K562 (cell line): ENCODE data around the gene ANAPC2. TPM values are rescaled to one million over a fixed set of nuclear protein-coding genes. Genes with fewer than 3 reads are reported as not detected.

Experiments
- ATAC-seq: fragments of 200-7000 bp; cut with Tn5 transposase; 3 replicates; pipeline ENCODE4 v1.9.1; 2020; ENCODE audit warnings: moderate library complexity
- BruUV-seq: library from RNA; stranded (reverse); fragments of 400-500 nt; replicated peaks from 2 replicates; lab custom pipeline; 2021; lab: Mats Ljungman, UMichigan
- CTCF ChIA-PET: fragments of 300-600 bp; formaldehyde crosslinking; extraction: SDS; loops from one replicate; lab custom pipeline; 2021; ENCODE audit warnings: low intra/inter-chr PET ratio; lab: Yijun Ruan, JAX
- POLR2A ChIA-PET: fragments of 300-600, 350-650 bp; sonication (Branson Sonifier 250); formaldehyde crosslinking; extraction: SDS; loops from one replicate; lab custom pipeline; 2021; ENCODE audit warnings: antibody characterized with exemption, inconsistent platforms; lab: Yijun Ruan, JAX
- DNase-seq, 4 experiments: peaks; one replicate each; pipeline versions ENCODE4 v3.0.0 to v3.0.0-alpha.2; 2011 to 2018; ENCODE audit warnings: low spot score in 3 of 4, mixed read lengths in 3 of 4; ENCODE audit errors: extremely low read depth in 1 of 4
- FAIRE-seq: peaks from 2 replicates; lab custom pipeline; 2011; peaks lifted over from hg19 to GRCh38; lab: Jason Lieb, UNC
- H2AFZ ChIP-seq: 2 replicates; pipeline ENCODE4 v1.6.0; 2011; ENCODE audit warnings: low read depth, low read length, control low read depth, inconsistent platforms
- H3K27ac ChIP-seq: fragments of 200-600 bp; 3 replicates; pipeline ENCODE4 v1.8.0; 2011; ENCODE audit warnings: low read depth, mild to moderate bottlenecking, control low read depth, inconsistent platforms, low read length, moderate library complexity, mixed read lengths; ENCODE audit errors: extremely low read depth
- H3K27me3 ChIP-seq, 2 experiments: fragments of 300-600 bp in 1 of 2; 2 replicates in 1 of 2; 3 replicates in 1 of 2; pipeline versions ENCODE4 v1.6.0 to v1.8.0; 2011; ENCODE audit warnings: inconsistent platforms in 2 of 2, low read length in 2 of 2, mild to moderate bottlenecking in 1 of 2, mixed read lengths in 1 of 2, moderate library complexity in 1 of 2; ENCODE audit not compliant: control insufficient read depth in 2 of 2, insufficient read depth in 2 of 2
- H3K36me3 ChIP-seq: fragments of 300-600 bp; 3 replicates; pipeline ENCODE4 v1.8.0; 2011; ENCODE audit warnings: mild to moderate bottlenecking, low read length, inconsistent platforms; ENCODE audit not compliant: control insufficient read depth, insufficient read depth
- H3K4me1 ChIP-seq, 2 experiments: fragments of 200-600 bp in 1 of 2; replicated peaks in 1 of 2; 2 replicates in 1 of 2; 3 replicates in 1 of 2; pipeline versions ENCODE4 v1.5.1 to v1.8.0; 2011; ENCODE audit warnings: inconsistent platforms in 2 of 2, low read length in 2 of 2, mild to moderate bottlenecking in 1 of 2, mixed read lengths in 1 of 2, moderate library complexity in 1 of 2; ENCODE audit not compliant: control insufficient read depth in 2 of 2, insufficient read depth in 2 of 2
- H3K4me2 ChIP-seq: 2 replicates; pipeline ENCODE4 v1.6.1; 2011; ENCODE audit warnings: low read length, control low read depth, inconsistent platforms, mixed read lengths; ENCODE audit not compliant: insufficient read depth
- H3K4me3 ChIP-seq: fragments of 200-600 bp; sonication (generic), shearing (Covaris generic); 2 replicates; pipeline ENCODE4 v1.5.1; 2016; ENCODE audit warnings: control low read depth, inconsistent platforms
- H3K79me2 ChIP-seq: fragments of 200-600 bp; 3 replicates; pipeline ENCODE4 v1.8.0; 2011; ENCODE audit warnings: low read length, inconsistent platforms; ENCODE audit not compliant: control insufficient read depth, insufficient read depth
- H3K9ac ChIP-seq, 2 experiments: 2 replicates each; pipeline versions ENCODE4 v1.6.0 to v1.6.1; 2011; ENCODE audit warnings: low read depth in 2 of 2, low read length in 2 of 2, control low read depth in 1 of 2, inconsistent platforms in 1 of 2, mild to moderate bottlenecking in 1 of 2, mixed read lengths in 1 of 2; ENCODE audit not compliant: insufficient read depth in 1 of 2
- H3K9me1 ChIP-seq: one replicate; pipeline ENCODE4 v1.6.0; 2011; ENCODE audit warnings: inconsistent platforms, mild to moderate bottlenecking, low read length, moderate library complexity; ENCODE audit not compliant: control insufficient read depth, insufficient read depth
- H3K9me3 ChIP-seq: replicated peaks from 2 replicates; pipeline ENCODE4 v1.5.1; 2011; ENCODE audit warnings: low read depth, low read length, inconsistent platforms; ENCODE audit not compliant: control insufficient read depth, insufficient read depth
- H4K20me1 ChIP-seq: replicated peaks from 2 replicates; pipeline ENCODE4 v1.6.1; 2011; ENCODE audit warnings: low read length, inconsistent platforms, mixed read lengths; ENCODE audit not compliant: control insufficient read depth, insufficient read depth
- ATF1 ChIP-seq, 2 experiments: fragments of 450-650 bp in 1 of 2; IDR thresholded peaks; 2 replicates each; pipeline ENCODE4 v1.6.1; 2016; ENCODE audit warnings: missing compliant biosample characterization in 1 of 2, missing genetic modification characterization in 1 of 2
- ATF6 ChIP-seq: sonication (generic); formaldehyde crosslinking; IDR thresholded peaks from 2 replicates; pipeline ENCODE4 v1.4.0; 2020; ENCODE audit warnings: mild to moderate bottlenecking, missing genetic modification reagents
- BRF2 ChIP-seq: IDR thresholded peaks from 3 replicates; pipeline ENCODE4 v1.6.1; 2011; ENCODE audit warnings: borderline replicate concordance, mild to moderate bottlenecking; ENCODE audit not compliant: insufficient read length, insufficient read depth
- CHD2 ChIP-seq: IDR thresholded peaks from 2 replicates; pipeline ENCODE4 v1.6.1; 2011; ENCODE audit warnings: low read depth, low read length
- CTCF ChIP-seq, 3 experiments: IDR thresholded peaks in 2 of 3; conservative IDR thresholded peaks in 1 of 3; 2 replicates each; pipeline ENCODE4 v1.5.1; 2011 to 2012; ENCODE audit warnings: low read length in 3 of 3, mild to moderate bottlenecking in 3 of 3, control low read depth in 2 of 3, improper control_type of control experiment in 1 of 3, inconsistent platforms in 1 of 3, low read depth in 1 of 3, mixed read lengths in 1 of 3, moderate library complexity in 1 of 3; ENCODE audit not compliant: insufficient read depth in 2 of 3
- E2F6 ChIP-seq, 2 experiments: IDR thresholded peaks; 2 replicates each; pipeline ENCODE4 v1.6.1; 2011; ENCODE audit warnings: borderline replicate concordance in 1 of 2, control low read depth in 1 of 2, low read depth in 1 of 2, low read length in 1 of 2, mild to moderate bottlenecking in 1 of 2, mixed read lengths in 1 of 2, moderate library complexity in 1 of 2; ENCODE audit not compliant: insufficient read depth in 1 of 2, insufficient read length in 1 of 2, poor library complexity in 1 of 2, severe bottlenecking in 1 of 2; ENCODE audit errors: extremely low read depth in 1 of 2
- MEF2A ChIP-seq: IDR thresholded peaks from 2 replicates; pipeline ENCODE4 v1.6.1; 2011; ENCODE audit warnings: low read depth, mild to moderate bottlenecking, low read length, moderate library complexity; ENCODE audit not compliant: control insufficient read depth
- POLR2G ChIP-seq: fragments of 200-400 bp; formaldehyde crosslinking; IDR thresholded peaks from 2 replicates; pipeline ENCODE4 v1.6.1; 2017; ENCODE audit warnings: low read depth, mild to moderate bottlenecking, antibody characterized with exemption, low read length, moderate library complexity
- SAFB2 ChIP-seq: fragments of 200-400 bp; formaldehyde crosslinking; IDR thresholded peaks from 2 replicates; pipeline ENCODE4 v1.6.1; 2018; ENCODE audit warnings: borderline replicate concordance, low read length, low read depth, moderate library complexity; ENCODE audit not compliant: severe bottlenecking
- TAF9B ChIP-seq: fragments of 450-650 bp; IDR thresholded peaks from 2 replicates; pipeline ENCODE4 v1.6.1; 2018; ENCODE audit warnings: mild to moderate bottlenecking; ENCODE audit not compliant: partially characterized antibody
- ZBED1 ChIP-seq: IDR thresholded peaks from 2 replicates; pipeline ENCODE4 v1.6.1; 2014
- ZNF431 ChIP-seq: sonication (generic); formaldehyde crosslinking; IDR thresholded peaks from 2 replicates; pipeline ENCODE4 v1.8.0; 2022; ENCODE audit warnings: mild to moderate bottlenecking, missing genetic modification reagents
- ZNF717 ChIP-seq: fragments of 250-450 bp; sonication (Bioruptor Pico); IDR thresholded peaks from 2 replicates; pipeline ENCODE4 v1.5.0; 2021
- WGBS: fragments of 100-300 bp; shearing (Covaris generic); methylation state at CpG from one replicate; pipeline ENCODE4 v1.1.6; 2016; ENCODE audit warnings: low coverage, mixed read lengths; ENCODE audit not compliant: insufficient coverage; ENCODE audit errors: missing lambda C conversion rate; 5-methylcytosine and 5-hydroxymethylcytosine counted together
- in situ Hi-C: fragments of 300-500 bp; cut with MboI; formaldehyde crosslinking; loops from 4 replicates; pipeline ENCODE4 v1.15.0; 2018; ENCODE audit warnings: inconsistent platforms, mixed read lengths
- intact Hi-C: fragments of 100-400 bp; cut with micrococcal nuclease; formaldehyde crosslinking; loops from 2 replicates; pipeline ENCODE4 v1.14.2; 2022
- polyA plus RNA-seq, 8 experiments: library from polyadenylated mRNA; depleted of rRNA in 4 of 8; stranded (reverse) in 5 of 8; unstranded in 3 of 8; fragments of >200 nt; fragmentation: Nextera tagmentation in 2 of 8; fragmentation: Illumina TruSeq in 1 of 8; extraction: Ambion mirVana in 2 of 8; extraction: Trizol in 1 of 8; gene quantifications; 2 replicates each; pipeline versions ENCODE4 v1.2.1 to v1.2.3, GENCODE V29; 2011 to 2014; ENCODE audit warnings: inconsistent platforms in 1 of 8, missing spikeins in 1 of 8
- total RNA-seq, 7 experiments: library from RNA; depleted of rRNA in 6 of 7; stranded (reverse); fragments of >200 nt in 6 of 7; fragmentation: Illumina TruSeq in 2 of 7; extraction: Trizol in 2 of 7; gene quantifications; 2 replicates each; pipeline versions ENCODE4 v1.2.1 to v1.2.3, GENCODE V29; 2011 to 2021; ENCODE audit warnings: low replicate concordance in 1 of 7

The ANAPC2 gene
- total and polyA plus RNA-seq, 9 of the 15 experiments (the other 6 are each of a cell fraction or from before 2014, with no cell fraction given) = 0.11 to 56.5 (median 17.1) TPM; not detected in 1

GRCh38 chr9:137162505-137163364 lies 25.6 kb downstream of the ANAPC2 start:
- no peak for FAIRE-seq
- in situ Hi-C loops = no loop called here
- CTCF ChIA-PET = no interaction called here
- TF ChIP-seq CHD2 (no peak), SAFB2 (no peak), ATF6 (CRISPR knock-in tag) (no peak), ZBED1 (no peak), MEF2A (no peak), TAF9B (no peak), E2F6 (IDR thresholded peaks at IDR 0.05; ENCODE audit: borderline replicate concordance in 1 of 2, extremely low read depth in 1 of 2, insufficient read depth in 1 of 2, insufficient read length in 1 of 2, low read depth in 1 of 2, low read length in 1 of 2, poor library complexity in 1 of 2, severe bottlenecking in 1 of 2) (peak; percentile 28 to 32), BRF2 (no peak), ZNF431 (CRISPR knock-in tag) (no peak), ZNF717 (CRISPR knock-in tag) (no peak), POLR2G (no peak), CTCF (IDR thresholded peaks at IDR 0.05 in 2 of 3, conservative IDR thresholded peaks at IDR 0.05 in 1 of 3; ENCODE audit: insufficient read depth in 2 of 3, low read depth in 1 of 3, low read length in 3 of 3) (peak in 1 of 3 experiments; percentile 20; a peak in 1 of 6 replicates), ATF1 (CRISPR knock-in tag; IDR thresholded peaks at IDR 0.05) (no peak), ATF1 (tag; IDR thresholded peaks at IDR 0.05) (no peak)

More at GRCh38 chr9:137162505-137163364, 25.6 kb downstream of the ANAPC2 start:
- H3K4me3 ChIP-seq = 0 out of 2 replicates have a peak overlapping the region, but pooled peaks have one; percentile 10
- no peaks in the 10 kb centered on the region for H3K9me1 ChIP-seq
- no peaks in the 10 kb centered on the region for H3K79me2 ChIP-seq
- intact Hi-C loops = no loop called here
- 44% methylated on average over 27 of the region's 74 CpGs for WGBS
- H3K9me3 ChIP-seq = no peaks in the 10 kb centered on the region
- peak overlapping the region; percentile 72 for H2AFZ ChIP-seq
- DNase-seq (peak in 2 of 4 experiments; percentile 13 to 42), ATAC-seq (peak; percentile 32)
- peak overlapping the region in 1 of 2 experiments; percentile 83; a peak in 2 of 4 replicates for H3K9ac ChIP-seq
- no peak overlapping the region for H3K27ac ChIP-seq
- H3K4me2 ChIP-seq = peak overlapping the region; percentile 63; the same call in 1 of the 2 replicates
- POLR2A ChIA-PET = interaction anchor here (0.8 to 1.0 kb wide), 2 partner anchors 10 to 14 kb away, joined by 3 to 4 read pairs; partner anchors contain the start of gene TMEM210
- BruUV-seq = no TSS peak
- no peaks in the 10 kb centered on the region for H3K36me3 ChIP-seq
- peaks cover 15 to 29% of the 10 kb centered on the region in 2 experiments; a peak in 4 of 5 replicates for H3K27me3 ChIP-seq
- H3K4me1 ChIP-seq = peaks cover 12 to 97% of the 10 kb centered on the region in 2 experiments; a peak in 4 of 5 replicates
- H4K20me1 ChIP-seq = peaks cover 5% of the 10 kb centered on the region; the same call in 1 of the 2 replicates
